ENCODE data around the gene HNRNPLL.

- TF ChIP-seq, protein P1, sequence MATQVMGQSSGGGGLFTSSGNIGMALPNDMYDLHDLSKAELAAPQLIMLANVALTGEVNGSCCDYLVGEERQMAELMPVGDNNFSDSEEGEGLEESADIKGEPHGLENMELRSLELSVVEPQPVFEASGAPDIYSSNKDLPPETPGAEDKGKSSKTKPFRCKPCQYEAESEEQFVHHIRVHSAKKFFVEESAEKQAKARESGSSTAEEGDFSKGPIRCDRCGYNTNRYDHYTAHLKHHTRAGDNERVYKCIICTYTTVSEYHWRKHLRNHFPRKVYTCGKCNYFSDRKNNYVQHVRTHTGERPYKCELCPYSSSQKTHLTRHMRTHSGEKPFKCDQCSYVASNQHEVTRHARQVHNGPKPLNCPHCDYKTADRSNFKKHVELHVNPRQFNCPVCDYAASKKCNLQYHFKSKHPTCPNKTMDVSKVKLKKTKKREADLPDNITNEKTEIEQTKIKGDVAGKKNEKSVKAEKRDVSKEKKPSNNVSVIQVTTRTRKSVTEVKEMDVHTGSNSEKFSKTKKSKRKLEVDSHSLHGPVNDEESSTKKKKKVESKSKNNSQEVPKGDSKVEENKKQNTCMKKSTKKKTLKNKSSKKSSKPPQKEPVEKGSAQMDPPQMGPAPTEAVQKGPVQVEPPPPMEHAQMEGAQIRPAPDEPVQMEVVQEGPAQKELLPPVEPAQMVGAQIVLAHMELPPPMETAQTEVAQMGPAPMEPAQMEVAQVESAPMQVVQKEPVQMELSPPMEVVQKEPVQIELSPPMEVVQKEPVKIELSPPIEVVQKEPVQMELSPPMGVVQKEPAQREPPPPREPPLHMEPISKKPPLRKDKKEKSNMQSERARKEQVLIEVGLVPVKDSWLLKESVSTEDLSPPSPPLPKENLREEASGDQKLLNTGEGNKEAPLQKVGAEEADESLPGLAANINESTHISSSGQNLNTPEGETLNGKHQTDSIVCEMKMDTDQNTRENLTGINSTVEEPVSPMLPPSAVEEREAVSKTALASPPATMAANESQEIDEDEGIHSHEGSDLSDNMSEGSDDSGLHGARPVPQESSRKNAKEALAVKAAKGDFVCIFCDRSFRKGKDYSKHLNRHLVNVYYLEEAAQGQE (IDR thresholded peaks at IDR 0.05; ENCODE audit: unreplicated experiment), result no peak
- TF ChIP-seq POLR2AphosphoS5 (IDR thresholded peaks at IDR 0.05; ENCODE audit: low read depth), result no peak
Measured at GRCh38 chr2:38631976-38632375, 29.2 kb upstream of the HNRNPLL start.
